Measurements from ENCODE around the gene ITPKC. TPM values are rescaled to one million over a fixed set of nuclear protein-coding genes. Genes with fewer than 3 reads are reported as not detected.
"Not testable (repeated sequence)": the region's sequence is repeated elsewhere in the genome, so short reads cannot be mapped to it uniquely, and the experiment has no call there.

ITPKC gene
- total RNA-seq, 1 donor, result 6.7 TPM

DNA sequence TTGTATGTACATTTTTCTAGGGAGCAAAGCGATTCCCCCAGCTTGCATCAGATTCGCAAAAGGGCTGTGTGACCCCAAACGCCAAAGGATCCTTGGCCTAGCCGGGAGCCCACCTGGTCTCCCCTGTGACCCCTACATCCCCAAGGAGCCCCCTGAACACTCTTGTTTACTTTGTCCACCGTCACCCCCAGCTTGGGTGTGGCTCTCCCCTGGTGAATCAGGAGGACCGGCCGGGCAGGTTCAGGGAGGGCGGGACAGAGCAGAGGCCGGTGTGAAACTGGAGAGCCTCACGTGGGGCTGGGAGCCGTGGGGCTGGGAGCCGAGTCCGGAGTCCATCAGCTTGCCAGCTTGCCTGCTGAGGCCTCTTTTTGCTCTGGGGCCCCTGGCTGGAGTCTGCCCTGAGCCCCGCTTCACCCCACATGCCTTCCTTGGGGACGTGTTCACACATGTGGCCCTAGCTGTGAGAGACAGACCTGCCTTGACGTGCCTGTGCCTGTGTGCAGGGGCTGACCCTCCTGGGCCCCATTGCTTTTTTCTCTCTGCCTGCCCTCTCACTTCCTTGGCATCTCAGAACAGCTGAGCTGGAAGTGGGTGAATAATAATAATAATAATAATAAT, 2.0 kb downstream of the ITPKC start:
- Histone ChIP-seq H3K27me3 (ENCODE audit: insufficient read depth, low read length) (no peaks in the 10 kb centered on the region), H3K4me1 (ENCODE audit: insufficient read depth, low read length) (peaks cover 65% of the 10 kb centered on the region), H3K4me3 (ENCODE audit: low read length) (no peak overlapping the region), H3K9me3 (ENCODE audit: low read depth, low read length) (no peaks in the 10 kb centered on the region)

DNA sequence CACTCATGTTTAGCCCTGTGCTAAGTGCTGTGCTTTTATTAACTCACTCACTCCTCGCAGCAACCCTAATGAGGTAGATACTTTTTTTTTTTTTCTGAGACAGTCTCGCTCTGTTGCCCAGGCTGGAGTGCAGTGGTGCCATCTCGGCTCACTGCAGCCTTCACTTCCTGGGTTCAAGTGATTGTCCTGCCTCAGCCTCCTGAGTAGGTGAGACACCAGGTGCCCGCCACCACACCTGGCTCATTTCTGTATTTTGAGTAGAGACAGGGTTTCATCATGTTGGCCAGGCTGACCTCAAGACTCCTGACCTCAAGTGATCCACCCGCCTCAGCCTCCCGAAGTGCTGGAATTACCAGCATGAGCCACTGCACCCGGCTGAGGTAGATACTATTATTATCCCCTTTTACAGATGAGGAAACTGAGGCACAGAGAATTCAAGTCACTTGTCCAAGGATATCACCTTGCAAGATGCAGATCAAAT, 2.5 kb downstream of the ITPKC start:
- Histone ChIP-seq H3K9me3 (ENCODE audit: low read depth, low read length) (no peaks in the 10 kb centered on the region), H3K27me3 (ENCODE audit: insufficient read depth, low read length) (no peaks in the 10 kb centered on the region), H3K4me1 (ENCODE audit: insufficient read depth, low read length) (peaks cover 59% of the 10 kb centered on the region), H3K4me3 (ENCODE audit: low read length) (no peak overlapping the region)

DNA sequence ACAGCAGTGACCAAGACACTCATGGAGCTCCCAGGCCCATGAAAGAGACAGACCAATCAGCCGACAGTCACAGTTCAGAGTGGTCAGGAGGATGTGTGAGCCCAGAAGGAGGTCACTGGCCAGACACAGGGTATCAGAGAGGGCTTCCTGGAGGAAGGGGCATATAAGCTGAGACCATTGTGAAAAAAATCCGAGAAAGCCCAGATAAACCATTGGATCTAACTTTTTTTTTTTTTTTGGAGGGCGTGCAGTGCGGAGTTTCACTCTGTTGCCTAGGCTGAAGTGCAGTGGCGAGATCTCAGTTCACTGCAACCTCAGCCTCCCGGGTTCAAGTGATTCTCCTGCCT, 4.2 kb downstream of the ITPKC start:
- Histone ChIP-seq H3K9me3 (ENCODE audit: low read depth, low read length) (no peaks in the 10 kb centered on the region), H3K4me3 (ENCODE audit: low read length) (no peak overlapping the region), H3K4me1 (ENCODE audit: insufficient read depth, low read length) (peaks cover 44% of the 10 kb centered on the region)

DNA sequence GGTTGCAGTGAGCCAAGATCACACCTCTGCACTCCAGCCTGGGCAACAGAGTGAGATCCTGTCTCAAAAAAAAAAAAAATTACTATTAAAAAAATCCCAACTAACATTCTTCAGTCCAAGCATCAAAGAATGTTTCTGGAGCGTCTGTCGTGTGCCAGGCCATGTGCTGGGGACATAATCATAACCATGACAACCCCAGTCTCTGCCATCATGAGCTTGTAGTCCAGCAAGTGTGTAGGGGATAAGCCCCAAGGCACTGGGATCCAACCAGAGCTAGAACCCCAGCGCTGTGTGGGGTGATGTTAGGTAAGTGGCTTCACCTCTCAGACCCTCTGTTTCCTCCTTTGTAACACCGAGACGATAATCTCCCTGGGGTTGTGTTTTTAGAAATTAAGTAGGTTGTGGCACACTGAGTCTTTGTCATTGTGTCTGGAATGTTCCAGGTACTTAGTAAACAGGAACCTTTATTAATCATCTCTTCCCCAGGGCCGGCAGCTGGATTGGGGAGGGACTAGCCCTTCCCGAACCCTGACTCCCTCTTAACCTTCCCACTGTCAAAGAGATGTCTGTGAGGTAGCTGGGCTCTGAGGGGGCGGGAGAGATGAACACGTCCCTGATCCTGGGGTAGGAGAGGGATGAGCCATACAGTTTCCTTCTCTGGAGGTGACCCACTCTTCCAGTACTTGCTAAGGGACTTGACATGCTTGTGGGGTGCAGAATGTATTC, 5.2 kb downstream of the ITPKC start:
- peaks cover 40% of the 10 kb centered on the region for H3K4me1 ChIP-seq (ENCODE audit: insufficient read depth, low read length)
- H3K27me3 ChIP-seq (ENCODE audit: insufficient read depth, low read length), result no peaks in the 10 kb centered on the region
- H3K4me3 ChIP-seq (ENCODE audit: low read length), result no peak overlapping the region
- H3K9me3 ChIP-seq (ENCODE audit: low read depth, low read length), result no peaks in the 10 kb centered on the region

More for the DNA sequence above, 4.2 kb downstream of the ITPKC start:
- H3K27me3 ChIP-seq (ENCODE audit: insufficient read depth, low read length), result no peaks in the 10 kb centered on the region

DNA sequence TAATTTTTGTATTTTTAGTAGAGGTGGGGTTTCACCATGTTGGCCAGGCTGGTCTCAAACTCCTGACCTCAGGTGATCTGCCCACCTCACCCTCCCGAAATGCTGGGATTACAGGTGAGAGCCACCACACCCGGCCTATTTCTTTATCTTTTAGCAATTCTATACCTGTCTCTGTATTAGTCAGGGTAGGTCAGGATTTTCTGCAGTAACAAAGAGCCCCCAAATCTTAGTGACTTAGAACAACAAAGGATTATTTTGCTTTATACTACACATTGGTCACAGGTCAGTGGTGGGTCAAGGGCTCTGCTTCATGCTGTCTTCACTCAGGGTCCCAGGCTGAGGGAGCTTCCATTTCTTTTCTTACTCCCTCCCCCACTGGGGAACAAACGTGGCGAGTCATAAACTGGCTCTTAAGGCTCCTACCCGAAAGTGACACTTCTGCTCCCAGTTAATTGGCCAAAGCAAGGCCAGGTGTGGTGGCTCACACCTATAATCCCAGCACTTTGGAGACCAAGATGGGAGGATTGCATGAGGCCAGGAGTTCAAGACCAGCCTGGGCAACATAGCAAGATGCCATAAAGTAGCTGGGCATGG, 6.8 kb downstream of the ITPKC start:
- no peaks in the 10 kb centered on the region for H3K27me3 ChIP-seq (ENCODE audit: insufficient read depth, low read length)
- no peak overlapping the region for H3K4me3 ChIP-seq (ENCODE audit: low read length)
- no peaks in the 10 kb centered on the region for H3K9me3 ChIP-seq (ENCODE audit: low read depth, low read length)
- H3K4me1 ChIP-seq (ENCODE audit: insufficient read depth, low read length), result peaks cover 24% of the 10 kb centered on the region

DNA sequence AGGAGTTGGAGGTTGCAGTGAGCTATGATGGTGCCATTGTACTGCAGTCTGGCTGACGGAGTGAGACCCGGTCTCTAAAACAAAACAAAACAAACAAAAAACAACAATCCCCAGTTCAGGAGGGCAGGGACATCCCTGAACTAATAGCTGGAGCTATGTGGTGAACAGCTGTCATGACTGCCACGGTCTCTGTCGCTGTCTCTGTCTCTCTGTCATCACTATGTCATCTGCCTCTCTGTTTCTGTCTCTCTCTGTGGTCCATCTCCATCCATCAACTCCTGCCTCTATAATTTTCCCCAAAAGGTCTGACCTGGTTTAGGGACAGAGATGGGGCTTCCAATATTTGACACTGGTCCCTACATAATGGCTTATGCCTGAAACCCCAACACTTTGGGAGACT, 7.4 kb downstream of the ITPKC start:
- H3K4me3 ChIP-seq (ENCODE audit: low read length), result no peak overlapping the region
- no peaks in the 10 kb centered on the region for H3K9me3 ChIP-seq (ENCODE audit: low read depth, low read length)
- peaks cover 19% of the 10 kb centered on the region for H3K4me1 ChIP-seq (ENCODE audit: insufficient read depth, low read length)
- no peaks in the 10 kb centered on the region for H3K27me3 ChIP-seq (ENCODE audit: insufficient read depth, low read length)

DNA sequence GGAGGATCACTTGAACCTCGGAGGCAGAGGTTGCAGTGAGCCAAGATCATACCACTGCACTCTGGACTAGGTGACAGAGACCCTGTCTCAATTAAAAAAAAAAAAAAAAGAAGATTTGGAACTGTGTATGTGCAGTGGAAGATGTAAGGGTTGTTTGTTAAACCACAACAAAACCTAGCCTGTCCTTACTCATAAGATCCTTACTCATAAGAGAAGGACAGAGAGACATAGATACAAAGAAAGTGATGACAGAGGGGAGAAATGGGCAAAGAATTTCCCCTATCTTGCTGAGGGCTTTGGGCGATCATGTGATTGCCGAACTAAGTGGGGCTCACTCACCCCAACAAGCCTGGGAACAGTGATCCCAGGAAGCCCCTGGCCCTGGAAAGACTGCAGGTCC, 7.9 kb downstream of the ITPKC start:
- Histone ChIP-seq H3K9me3 (ENCODE audit: low read depth, low read length) (no peaks in the 10 kb centered on the region), H3K4me3 (ENCODE audit: low read length) (no peak overlapping the region), H3K27me3 (ENCODE audit: insufficient read depth, low read length) (no peaks in the 10 kb centered on the region), H3K4me1 (ENCODE audit: insufficient read depth, low read length) (peaks cover 13% of the 10 kb centered on the region)

DNA sequence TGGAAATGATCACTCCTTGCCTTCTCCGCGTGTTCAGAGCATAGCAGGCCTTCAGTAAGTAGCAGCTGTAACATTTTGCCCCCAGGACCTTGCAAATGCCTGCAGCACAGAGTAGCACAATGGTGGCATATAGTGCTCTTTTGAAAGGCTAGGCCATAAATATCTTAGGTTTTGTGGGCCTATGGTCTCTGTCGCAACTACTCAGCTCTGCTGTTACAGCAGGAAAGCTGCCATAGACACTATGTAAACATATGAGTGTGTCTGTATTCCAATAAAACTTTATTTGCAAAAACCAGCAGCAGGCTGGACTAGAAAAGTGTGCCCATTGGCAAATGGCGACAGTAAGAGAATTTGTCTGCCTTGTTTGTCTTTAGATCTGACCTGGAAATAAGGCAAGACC, 9.4 kb downstream of the ITPKC start:
- no peaks in the 10 kb centered on the region for H3K4me1 ChIP-seq (ENCODE audit: insufficient read depth, low read length)
- H3K4me3 ChIP-seq (ENCODE audit: low read length), result no peak overlapping the region
- H3K27me3 ChIP-seq (ENCODE audit: insufficient read depth, low read length), result no peaks in the 10 kb centered on the region

DNA sequence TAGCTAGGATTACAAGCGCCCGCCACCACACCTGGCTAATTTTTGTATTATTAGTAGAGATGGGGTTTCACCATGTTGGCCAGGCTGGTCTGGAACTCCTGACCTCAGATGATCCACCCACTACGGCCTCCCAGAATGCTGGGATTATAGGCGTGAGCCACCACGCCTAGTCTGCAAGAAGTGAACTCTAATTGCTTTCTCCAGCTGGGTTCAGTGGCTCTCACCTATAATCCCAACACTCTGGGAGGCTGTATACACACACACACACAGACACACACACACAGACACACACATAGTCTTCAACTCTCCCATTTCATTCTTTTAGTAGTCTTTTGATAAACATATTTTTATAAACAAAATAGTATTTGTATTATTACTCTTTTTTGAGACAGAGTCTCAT, 13.2 kb downstream of the ITPKC start:
- not testable (repeated sequence) for H3K9me3 ChIP-seq (ENCODE audit: low read depth, low read length); H3K27me3 ChIP-seq (ENCODE audit: insufficient read depth, low read length); H3K4me3 ChIP-seq (ENCODE audit: low read length); H3K4me1 ChIP-seq (ENCODE audit: insufficient read depth, low read length)

More for the DNA sequence above, 9.4 kb downstream of the ITPKC start:
- H3K9me3 ChIP-seq (ENCODE audit: low read depth, low read length), result no peaks in the 10 kb centered on the region

DNA sequence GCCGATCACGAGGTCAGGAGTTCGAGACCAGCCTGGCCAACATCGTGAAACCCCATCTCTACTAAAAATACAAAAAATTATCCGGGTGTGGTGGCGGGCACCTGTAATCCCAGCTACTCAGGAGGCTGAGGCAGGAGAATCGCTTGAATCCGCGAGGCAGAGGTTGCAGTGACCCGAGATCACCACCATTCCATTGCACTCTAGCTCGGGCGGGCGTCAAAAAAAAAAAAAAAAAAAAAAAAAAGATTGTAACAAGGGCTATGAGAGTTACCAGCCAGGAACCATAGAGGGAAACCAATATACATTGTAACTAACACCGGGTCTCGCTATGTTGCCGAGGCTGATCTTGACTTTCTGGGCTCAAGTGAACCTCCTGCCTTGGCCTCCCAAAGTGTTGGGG, 15.4 kb downstream of the ITPKC start:
- not testable (repeated sequence) for H3K27me3 ChIP-seq (ENCODE audit: insufficient read depth, low read length); H3K4me1 ChIP-seq (ENCODE audit: insufficient read depth, low read length); H3K4me3 ChIP-seq (ENCODE audit: low read length); H3K9me3 ChIP-seq (ENCODE audit: low read depth, low read length)

DNA sequence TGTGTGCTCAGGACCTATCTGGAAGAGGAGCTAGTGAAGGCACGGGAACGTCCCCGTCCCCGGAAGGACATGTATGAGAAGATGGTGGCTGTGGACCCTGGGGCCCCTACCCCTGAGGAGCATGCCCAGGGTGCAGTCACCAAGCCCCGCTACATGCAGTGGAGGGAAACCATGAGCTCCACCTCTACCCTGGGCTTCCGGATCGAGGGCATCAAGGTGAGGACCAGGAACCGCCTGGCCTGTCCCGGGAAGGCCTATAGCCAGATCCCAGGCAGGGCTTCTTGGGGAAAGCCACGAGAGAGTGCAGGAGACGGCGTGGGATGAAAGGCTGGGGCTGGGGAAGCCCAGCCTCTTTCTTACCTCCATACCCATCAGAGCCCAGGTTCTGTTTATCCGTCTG, 16.2 kb downstream of the ITPKC start:
- no peaks in the 10 kb centered on the region for H3K4me1 ChIP-seq (ENCODE audit: insufficient read depth, low read length)
- H3K4me3 ChIP-seq (ENCODE audit: low read length), result no peak overlapping the region
- H3K9me3 ChIP-seq (ENCODE audit: low read depth, low read length), result no peaks in the 10 kb centered on the region
- H3K27me3 ChIP-seq (ENCODE audit: insufficient read depth, low read length), result no peaks in the 10 kb centered on the region

DNA sequence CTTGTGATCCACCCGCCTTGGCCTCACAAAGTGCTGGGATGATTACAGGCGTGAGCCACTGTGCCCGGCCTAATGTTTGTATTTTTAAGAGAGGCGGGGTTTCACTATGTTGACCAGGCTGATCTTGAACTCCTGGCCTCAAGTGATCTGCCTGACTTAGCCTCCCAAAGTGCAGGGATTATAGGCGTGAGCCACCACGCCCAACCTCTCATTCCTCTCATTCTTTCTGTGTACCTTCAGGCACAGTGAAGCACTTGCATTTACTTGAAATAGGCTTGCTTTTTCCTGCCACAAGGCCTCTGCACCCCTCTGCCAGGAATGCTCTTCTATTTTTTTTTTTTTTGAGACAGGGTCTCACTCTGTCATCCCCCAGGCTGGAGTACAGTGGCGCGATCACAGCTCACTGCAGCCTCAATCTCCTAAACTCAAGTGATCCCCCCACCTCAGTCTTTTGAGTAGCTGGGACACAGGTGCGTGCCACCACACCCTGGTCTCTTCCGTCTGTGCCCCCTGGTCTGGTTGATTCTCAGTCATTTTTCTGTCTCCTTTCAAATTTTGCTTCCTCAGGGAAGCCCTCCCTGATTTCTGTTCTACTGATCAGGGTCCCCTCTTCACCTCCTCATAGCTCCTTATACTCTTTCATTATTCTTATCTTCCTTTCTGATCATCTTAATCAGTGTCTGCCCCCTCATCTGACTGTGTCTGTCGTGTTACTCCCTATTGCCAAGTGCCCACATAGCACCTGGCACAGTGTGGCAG, 18.3 kb downstream of the ITPKC start:
- Histone ChIP-seq H3K9me3 (ENCODE audit: low read depth, low read length) (no peaks in the 10 kb centered on the region), H3K4me3 (ENCODE audit: low read length) (no peak overlapping the region), H3K27me3 (ENCODE audit: insufficient read depth, low read length) (no peaks in the 10 kb centered on the region), H3K4me1 (ENCODE audit: insufficient read depth, low read length) (no peaks in the 10 kb centered on the region)

DNA sequence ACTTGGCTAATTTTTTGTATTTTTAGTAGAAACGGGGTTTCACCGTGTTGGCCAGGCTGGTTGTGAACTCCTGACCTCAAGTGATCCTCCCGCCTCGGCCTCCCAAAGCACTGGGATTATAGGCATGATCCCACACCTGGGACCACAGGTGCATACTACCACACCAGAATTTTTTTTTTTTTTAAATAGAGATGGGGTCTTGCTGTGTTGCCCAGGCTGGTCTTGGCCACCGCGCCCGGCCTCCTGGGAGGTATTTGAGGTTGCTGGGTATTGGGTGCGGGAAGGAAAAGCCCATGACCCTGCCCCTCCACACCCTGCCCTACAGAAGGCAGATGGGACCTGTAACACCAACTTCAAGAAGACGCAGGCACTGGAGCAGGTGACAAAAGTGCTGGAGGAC, 19.7 kb downstream of the ITPKC start:
- Histone ChIP-seq H3K4me1 (ENCODE audit: insufficient read depth, low read length) (no peaks in the 10 kb centered on the region), H3K9me3 (ENCODE audit: low read depth, low read length) (no peaks in the 10 kb centered on the region), H3K27me3 (ENCODE audit: insufficient read depth, low read length) (no peaks in the 10 kb centered on the region), H3K4me3 (ENCODE audit: low read length) (no peak overlapping the region)

DNA sequence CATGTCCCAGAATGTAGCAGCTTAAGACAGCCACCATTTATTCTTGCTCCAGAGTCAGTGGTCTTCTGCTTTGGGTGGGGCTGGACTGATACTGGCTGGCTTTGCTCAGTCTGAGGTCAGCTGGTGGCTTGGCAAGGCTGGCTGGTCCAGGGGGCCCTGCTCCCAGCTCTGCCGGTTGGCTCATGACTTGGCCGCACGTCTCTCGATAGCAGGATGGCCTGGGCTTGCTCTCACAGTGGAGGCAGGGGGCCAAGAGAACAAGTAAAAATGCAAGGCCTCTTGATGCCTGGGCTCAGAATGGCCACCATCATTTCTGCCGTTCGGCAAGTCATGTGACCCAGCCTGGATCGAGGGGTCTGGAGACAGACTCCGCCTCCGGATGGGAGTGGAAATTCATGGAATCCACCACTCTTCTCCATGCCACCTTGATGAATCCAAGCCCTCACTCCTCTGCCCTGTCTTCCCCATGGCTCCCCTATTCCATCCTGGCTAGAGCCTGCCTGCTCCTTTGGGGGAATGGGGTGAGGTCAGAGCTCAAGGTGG, 20.3 kb downstream of the ITPKC start:
- Histone ChIP-seq H3K4me1 (ENCODE audit: insufficient read depth, low read length) (no peaks in the 10 kb centered on the region), H3K27me3 (ENCODE audit: insufficient read depth, low read length) (no peaks in the 10 kb centered on the region), H3K9me3 (ENCODE audit: low read depth, low read length) (no peaks in the 10 kb centered on the region), H3K4me3 (ENCODE audit: low read length) (no peak overlapping the region)

All from mononuclear cell (primary cell).